Activated CD8-positive, alpha-beta T cell treated with anti-CD3 and anti-CD28 coated beads for 36 hours (primary cell): ENCODE data around the gene TFPI. TPM values are rescaled to one million over a fixed set of nuclear protein-coding genes. Genes with fewer than 3 reads are reported as not detected.

Experiments
- ATAC-seq: fragments of 200-7000 bp; cut with Tn5 transposase; one replicate; pipeline ENCODE4 v1.10.0; 2021; ENCODE audit warnings: mild to moderate bottlenecking, moderate library complexity
- CTCF ChIA-PET: fragments of 350-600 bp; sonication (Branson Sonifier 250); formaldehyde crosslinking; loops from one replicate; lab custom pipeline; 2021; ENCODE audit warnings: antibody characterized with exemption; lab: Charles Lee
- POLR2A ChIA-PET: fragments of 350-600 bp; sonication (Branson Sonifier 250); formaldehyde crosslinking; loops from one replicate; lab custom pipeline; 2021; ENCODE audit warnings: antibody characterized with exemption; lab: Charles Lee
- DNase-seq: peaks from one replicate; pipeline ENCODE4 v3.0.0-alpha.2; 2020
- H3K27ac Mint-ChIP-seq: one replicate; pipeline ENCODE4 v1.8.0; 2021; ENCODE audit warnings: mild to moderate bottlenecking, mixed read lengths
- H3K27me3 Mint-ChIP-seq: one replicate; pipeline ENCODE4 v1.8.0; 2021; ENCODE audit warnings: mixed read lengths
- H3K36me3 Mint-ChIP-seq: one replicate; pipeline ENCODE4 v1.8.0; 2021; ENCODE audit warnings: low read depth, mixed read lengths
- H3K4me1 Mint-ChIP-seq: one replicate; pipeline ENCODE4 v1.8.0; 2021; ENCODE audit warnings: low read depth, mixed read lengths
- H3K4me3 Mint-ChIP-seq: one replicate; pipeline ENCODE4 v1.8.0; 2021; ENCODE audit warnings: mild to moderate bottlenecking, moderate library complexity, mixed read lengths
- H3K9me3 Mint-ChIP-seq: one replicate; pipeline ENCODE4 v1.8.0; 2021; ENCODE audit warnings: mixed read lengths
- intact Hi-C: fragments of 100-400 bp; cut with micrococcal nuclease; formaldehyde crosslinking; loops from one replicate; pipeline ENCODE4 v1.10.0; 2022
- total RNA-seq, 2 experiments: library from RNA; stranded (reverse); gene quantifications; one replicate each; pipeline ENCODE4 v1.2.3, GENCODE V29; 2021
- TF ChIP-seq, protein P1 (sequence below): fragments of 200-600 bp; IDR thresholded peaks from one replicate; pipeline ENCODE4 v1.8.0; 2022; ENCODE audit warnings: antibody characterized with exemption, mild to moderate bottlenecking

The TFPI gene
- total RNA-seq, 2 experiments from 2014 or later: not detected

DNA sequence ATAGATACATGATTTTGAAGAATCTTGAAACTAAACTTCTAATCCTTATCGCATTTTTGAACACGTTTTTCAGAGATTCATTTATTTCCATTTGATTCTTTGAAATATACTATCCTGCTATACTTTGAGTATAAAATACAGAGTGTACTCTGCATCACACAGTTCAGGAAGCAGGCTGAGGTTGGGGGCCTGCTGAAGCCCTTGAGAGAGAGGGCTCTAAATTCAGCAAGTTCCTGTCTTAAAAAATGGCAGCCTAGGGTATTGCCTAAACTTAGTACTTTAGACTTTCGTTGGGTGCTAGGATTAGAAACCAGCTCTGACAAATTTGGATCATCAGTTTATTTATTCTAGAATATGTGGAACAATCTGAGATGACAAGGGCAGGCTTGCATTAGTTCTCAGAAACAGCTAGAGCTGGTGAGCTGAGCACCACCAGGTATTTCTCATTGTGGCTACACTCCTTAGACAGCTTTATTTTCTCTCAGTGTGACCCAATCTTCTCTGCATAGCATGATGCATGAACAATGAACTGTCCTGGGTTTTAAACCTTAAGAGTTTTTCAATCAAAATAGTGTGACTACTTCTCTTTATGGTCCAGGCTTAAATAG, 49.1 kb downstream of the TFPI start:
- Mint-ChIP-seq H3K4me1 (no peaks in the 10 kb centered on the region), H3K4me3 (no peak overlapping the region), H3K27ac (no peak overlapping the region), H3K27me3 (peaks cover 1% of the 10 kb centered on the region), H3K36me3 (no peaks in the 10 kb centered on the region), H3K9me3 (no peaks in the 10 kb centered on the region)
- ChIA-PET POLR2A (no interaction called here), CTCF (interaction anchor here (0.8 to 1.2 kb wide), 2 partner anchors 76 to 338 kb away, joined by 3 read pairs; no protein-coding TSS in a partner anchor)
- ATAC-seq (no peak), DNase-seq (no peak)
- intact Hi-C loops: no loop called here
- TF ChIP-seq, protein P1, sequence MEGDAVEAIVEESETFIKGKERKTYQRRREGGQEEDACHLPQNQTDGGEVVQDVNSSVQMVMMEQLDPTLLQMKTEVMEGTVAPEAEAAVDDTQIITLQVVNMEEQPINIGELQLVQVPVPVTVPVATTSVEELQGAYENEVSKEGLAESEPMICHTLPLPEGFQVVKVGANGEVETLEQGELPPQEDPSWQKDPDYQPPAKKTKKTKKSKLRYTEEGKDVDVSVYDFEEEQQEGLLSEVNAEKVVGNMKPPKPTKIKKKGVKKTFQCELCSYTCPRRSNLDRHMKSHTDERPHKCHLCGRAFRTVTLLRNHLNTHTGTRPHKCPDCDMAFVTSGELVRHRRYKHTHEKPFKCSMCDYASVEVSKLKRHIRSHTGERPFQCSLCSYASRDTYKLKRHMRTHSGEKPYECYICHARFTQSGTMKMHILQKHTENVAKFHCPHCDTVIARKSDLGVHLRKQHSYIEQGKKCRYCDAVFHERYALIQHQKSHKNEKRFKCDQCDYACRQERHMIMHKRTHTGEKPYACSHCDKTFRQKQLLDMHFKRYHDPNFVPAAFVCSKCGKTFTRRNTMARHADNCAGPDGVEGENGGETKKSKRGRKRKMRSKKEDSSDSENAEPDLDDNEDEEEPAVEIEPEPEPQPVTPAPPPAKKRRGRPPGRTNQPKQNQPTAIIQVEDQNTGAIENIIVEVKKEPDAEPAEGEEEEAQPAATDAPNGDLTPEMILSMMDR: no peak

DNA sequence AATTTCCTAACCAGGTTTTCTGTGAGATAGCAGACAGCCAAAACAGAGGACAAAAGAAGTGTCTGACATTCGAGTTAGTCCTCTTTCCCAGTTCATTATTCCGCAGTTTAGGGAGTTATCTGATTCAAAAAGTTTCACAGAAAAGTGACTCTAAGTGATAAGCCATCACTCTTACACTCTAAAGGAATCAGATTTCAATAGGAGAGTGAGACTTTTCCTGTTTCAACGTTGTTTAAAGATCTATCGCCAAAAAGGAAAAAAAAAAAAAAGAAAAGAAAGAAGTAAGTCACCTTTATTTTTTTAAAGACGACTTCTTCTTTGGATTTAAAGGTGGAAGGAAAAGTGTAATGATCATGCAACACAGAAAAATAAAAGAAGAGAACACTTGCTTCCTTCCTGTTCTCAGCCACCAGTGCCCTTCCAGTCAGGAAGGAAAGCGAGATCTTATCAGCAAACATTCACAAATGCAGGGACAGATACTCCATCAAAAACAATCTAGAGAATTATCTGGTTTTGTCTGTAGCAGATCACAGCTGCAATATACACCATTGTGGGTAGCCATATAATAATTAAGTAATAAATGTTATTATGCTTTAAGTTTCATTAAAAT, 49.8 kb downstream of the TFPI start:
- intact Hi-C loops: loop anchor here (5.0 kb wide), 1 partner anchor 338 kb away; no protein-coding TSS in a partner anchor
- CTCF ChIA-PET: no interaction called here
- POLR2A ChIA-PET: no interaction called here
- H3K27me3 Mint-ChIP-seq: peaks cover 1% of the 10 kb centered on the region
- ATAC-seq (no peak), DNase-seq (no peak)
- TF ChIP-seq, protein P1: no peak
- H3K4me1 Mint-ChIP-seq: no peaks in the 10 kb centered on the region
- no peaks in the 10 kb centered on the region for H3K9me3 Mint-ChIP-seq
- no peak overlapping the region for H3K27ac Mint-ChIP-seq
- H3K4me3 Mint-ChIP-seq: no peak overlapping the region
- H3K36me3 Mint-ChIP-seq: no peaks in the 10 kb centered on the region

DNA sequence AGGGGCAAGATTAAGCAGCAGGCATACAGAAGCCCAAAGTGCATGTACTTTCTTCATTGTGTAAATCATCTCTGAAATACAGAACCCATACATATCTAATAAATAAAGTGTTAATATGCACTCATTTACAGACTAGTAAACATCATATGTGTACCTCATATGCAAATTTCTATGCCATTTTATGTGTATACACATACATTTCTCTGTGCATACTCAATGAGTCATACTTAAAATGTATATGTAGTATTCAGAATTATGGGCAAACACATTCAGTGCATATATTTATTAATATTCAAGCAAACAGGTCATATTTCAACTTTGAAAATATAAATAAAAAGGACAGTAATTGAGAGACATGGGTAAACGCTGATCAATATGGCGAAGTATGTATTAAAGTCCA, 50.5 kb downstream of the TFPI start:
- H3K9me3 Mint-ChIP-seq: no peaks in the 10 kb centered on the region
- TF ChIP-seq, protein P1: no peak
- ChIA-PET POLR2A (no interaction called here), CTCF (interaction anchor here (0.9 to 1.4 kb wide), 3 partner anchors 76 to 339 kb away, joined by 3 to 4 read pairs (median 3); no protein-coding TSS in a partner anchor)
- H3K27me3 Mint-ChIP-seq: peaks cover 1% of the 10 kb centered on the region
- H3K36me3 Mint-ChIP-seq: no peaks in the 10 kb centered on the region
- H3K27ac Mint-ChIP-seq: no peak overlapping the region
- intact Hi-C loops: loop anchor here (5.0 kb wide), 1 partner anchor 339 kb away; no protein-coding TSS in a partner anchor
- DNase-seq: no peak
- no peak overlapping the region for H3K4me3 Mint-ChIP-seq
- no peaks in the 10 kb centered on the region for H3K4me1 Mint-ChIP-seq
- ATAC-seq: no peak

DNA sequence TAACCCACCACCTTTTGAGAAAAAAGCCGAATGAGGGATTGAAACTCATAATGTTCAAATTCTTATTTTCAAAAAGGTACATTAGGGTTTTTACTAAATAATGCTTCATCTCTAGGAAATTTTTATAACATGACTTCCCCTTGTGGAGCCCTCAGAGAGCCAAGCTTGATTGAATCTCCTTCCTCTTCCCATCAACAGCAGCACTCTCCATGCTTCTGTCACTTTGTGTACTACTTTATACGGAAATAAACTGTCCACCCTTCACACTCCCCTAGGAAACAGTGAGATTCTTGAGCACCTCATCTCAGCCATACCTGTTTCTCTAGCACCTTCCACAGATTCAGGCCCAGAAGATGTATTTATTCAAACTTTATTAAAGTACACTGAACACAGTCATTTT, 51.8 kb downstream of the TFPI start:
- POLR2A ChIA-PET: no interaction called here
- Mint-ChIP-seq H3K36me3 (no peaks in the 10 kb centered on the region), H3K27ac (no peak overlapping the region), H3K4me1 (no peaks in the 10 kb centered on the region), H3K27me3 (peaks cover 1% of the 10 kb centered on the region), H3K4me3 (no peak overlapping the region), H3K9me3 (no peaks in the 10 kb centered on the region)
- TF ChIP-seq, protein P1: no peak
- no peak for ATAC-seq
- intact Hi-C loops: loop anchor here (5.0 kb wide), 1 partner anchor 340 kb away; no protein-coding TSS in a partner anchor
- CTCF ChIA-PET: interaction anchor here (0.8 to 1.4 kb wide), 4 partner anchors 78 to 341 kb away, joined by 3 to 6 read pairs (median 4); no protein-coding TSS in a partner anchor
- no peak for DNase-seq
